Measurements from ENCODE around the gene TOM1L2.

Gene TOM1L2

DNA sequence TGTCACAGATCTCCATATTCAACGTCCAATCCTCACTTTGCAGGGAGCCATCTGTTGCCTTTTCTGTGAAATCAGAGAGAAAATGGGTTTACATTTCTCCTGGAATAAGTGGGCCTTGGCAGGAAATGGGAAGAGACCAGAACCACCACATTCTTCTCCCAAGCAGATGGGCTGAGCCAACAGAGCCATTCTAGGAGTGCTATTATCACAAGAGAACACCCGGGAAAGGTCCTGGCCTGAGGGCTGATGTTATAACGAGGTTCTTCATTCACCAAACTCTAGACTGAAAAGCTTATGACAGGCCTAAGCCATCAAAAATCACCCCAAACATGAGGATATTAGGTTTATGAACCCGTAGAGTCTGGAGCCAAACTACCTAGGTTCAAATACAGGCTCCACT lies 64.7 kb downstream of the TOM1L2 start:
- no peak overlapping the region for H3K9ac ChIP-seq (ENCODE audit: low read depth, low read length)
- H3K9me3 ChIP-seq (ENCODE audit: control insufficient read depth, insufficient read depth, low read length), result no peaks in the 10 kb centered on the region
- H3K27me3 ChIP-seq (ENCODE audit: control insufficient read depth, insufficient read depth, low read length), result no peaks in the 10 kb centered on the region
- no peak overlapping the region for H3K27ac ChIP-seq (ENCODE audit: low read depth, low read length)
- no peaks in the 10 kb centered on the region for H3K4me1 ChIP-seq (ENCODE audit: control insufficient read depth, insufficient read depth, low read length)
- no peak overlapping the region for H3K4me3 ChIP-seq (ENCODE audit: low read depth, low read length)
- H3K36me3 ChIP-seq (ENCODE audit: control insufficient read depth, insufficient read depth, low read length), result no peaks in the 10 kb centered on the region

DNA sequence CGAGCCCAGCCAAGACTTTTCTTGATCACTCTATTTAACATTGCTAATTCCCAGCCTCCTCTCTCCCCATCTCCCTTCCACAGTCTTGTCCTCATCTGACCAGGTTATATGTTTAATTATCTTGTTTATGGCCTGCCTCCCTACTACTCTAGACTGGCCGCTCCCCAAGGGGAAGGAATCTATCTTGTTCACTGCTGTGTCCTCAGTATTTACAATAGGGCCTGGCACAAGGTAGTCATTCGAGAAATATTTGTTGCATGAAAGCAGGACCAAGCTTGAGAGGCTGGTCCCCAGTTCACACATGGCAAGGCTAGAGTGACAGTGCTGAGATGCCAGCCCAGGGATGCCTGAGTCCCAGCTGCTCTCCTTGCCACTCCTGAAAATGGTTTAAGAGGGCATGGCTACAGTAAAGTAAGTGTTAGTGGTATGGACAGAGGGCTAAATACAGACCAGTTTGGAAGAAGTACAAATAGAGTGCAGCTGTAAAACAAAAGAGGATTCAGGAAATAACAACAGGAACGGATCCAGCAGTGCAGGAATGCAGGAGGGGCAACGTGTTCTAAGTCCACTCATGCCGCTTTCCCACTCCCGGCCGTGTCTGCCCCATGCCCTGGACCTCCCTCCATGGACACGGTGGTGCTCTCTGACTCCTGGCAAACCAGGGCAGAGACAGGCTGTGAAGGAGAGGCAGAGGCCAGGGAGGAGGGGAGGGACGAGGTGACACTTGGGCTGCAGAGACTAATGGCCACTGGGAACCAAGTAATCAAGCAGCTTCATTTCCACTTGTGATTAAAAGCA lies 65.6 kb downstream of the TOM1L2 start:
- Histone ChIP-seq H3K4me3 (ENCODE audit: low read depth, low read length) (no peak overlapping the region), H3K27me3 (ENCODE audit: control insufficient read depth, insufficient read depth, low read length) (no peaks in the 10 kb centered on the region), H3K27ac (ENCODE audit: low read depth, low read length) (no peak overlapping the region), H3K4me1 (ENCODE audit: control insufficient read depth, insufficient read depth, low read length) (no peaks in the 10 kb centered on the region), H3K9me3 (ENCODE audit: control insufficient read depth, insufficient read depth, low read length) (no peaks in the 10 kb centered on the region), H3K36me3 (ENCODE audit: control insufficient read depth, insufficient read depth, low read length) (no peaks in the 10 kb centered on the region), H3K9ac (ENCODE audit: low read depth, low read length) (no peak overlapping the region)

- Histone ChIP-seq H3K27me3 (ENCODE audit: control insufficient read depth, insufficient read depth, low read length) (no peaks in the 10 kb centered on the region), H3K36me3 (ENCODE audit: control insufficient read depth, insufficient read depth, low read length) (no peaks in the 10 kb centered on the region)
Measured at GRCh38 chr17:17905036-17905320, 67.2 kb downstream of the TOM1L2 start.

DNA sequence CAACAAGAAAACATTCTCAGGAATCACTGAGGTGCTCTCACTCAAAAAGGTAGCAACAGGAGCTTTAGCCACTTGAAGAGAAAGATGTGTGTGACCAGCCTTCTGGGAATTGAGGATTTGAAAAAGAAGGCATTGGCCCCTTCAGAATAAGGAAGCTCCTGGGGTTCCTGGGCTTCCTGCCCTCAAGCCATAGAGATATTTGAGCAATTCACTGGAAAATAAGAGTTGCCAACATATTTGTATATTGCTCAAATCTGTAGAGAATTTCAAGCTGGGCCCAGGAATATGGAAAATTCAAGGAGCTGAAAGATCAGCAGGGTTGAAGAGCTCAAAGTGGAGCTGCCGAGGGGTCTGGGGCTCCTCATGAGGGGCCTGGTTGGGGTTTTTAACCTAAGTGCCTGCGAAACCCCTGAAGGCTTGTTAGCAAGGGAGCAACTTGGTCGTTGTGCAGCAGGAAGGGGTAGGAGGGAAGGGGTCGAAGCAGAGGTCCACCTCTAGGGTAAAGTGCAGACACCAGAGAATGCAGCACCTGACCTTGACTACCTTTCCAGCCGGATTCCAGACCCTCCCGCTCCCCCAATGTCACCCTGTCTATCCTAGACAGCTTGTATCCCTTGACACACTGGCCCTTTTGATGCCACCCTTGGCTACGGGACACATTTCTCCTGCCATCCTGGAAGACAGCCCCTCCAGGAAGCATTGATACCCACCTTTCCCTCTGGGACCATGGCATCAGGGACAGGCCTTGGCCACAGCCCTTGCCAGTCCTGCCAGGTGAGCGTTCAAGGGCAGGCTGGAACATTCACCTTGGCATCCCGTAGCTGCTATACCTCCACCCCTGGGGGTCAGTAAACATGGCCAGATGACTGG lies 67.8 kb downstream of the TOM1L2 start:
- Histone ChIP-seq H3K27me3 (ENCODE audit: control insufficient read depth, insufficient read depth, low read length) (no peaks in the 10 kb centered on the region), H3K36me3 (ENCODE audit: control insufficient read depth, insufficient read depth, low read length) (no peaks in the 10 kb centered on the region), H3K4me3 (ENCODE audit: low read depth, low read length) (no peak overlapping the region), H3K9ac (ENCODE audit: low read depth, low read length) (no peak overlapping the region), H3K9me3 (ENCODE audit: control insufficient read depth, insufficient read depth, low read length) (no peaks in the 10 kb centered on the region), H3K27ac (ENCODE audit: low read depth, low read length) (no peak overlapping the region), H3K4me1 (ENCODE audit: control insufficient read depth, insufficient read depth, low read length) (no peaks in the 10 kb centered on the region)

More at GRCh38 chr17:17905036-17905320, 67.2 kb downstream of the TOM1L2 start:
- no peaks in the 10 kb centered on the region for H3K9me3 ChIP-seq (ENCODE audit: control insufficient read depth, insufficient read depth, low read length)
- no peak overlapping the region for H3K27ac ChIP-seq (ENCODE audit: low read depth, low read length)
- H3K4me3 ChIP-seq (ENCODE audit: low read depth, low read length), result no peak overlapping the region
- H3K4me1 ChIP-seq (ENCODE audit: control insufficient read depth, insufficient read depth, low read length), result no peaks in the 10 kb centered on the region
- no peak overlapping the region for H3K9ac ChIP-seq (ENCODE audit: low read depth, low read length)

GRCh38 chr17:17902877-17903276 lies 69.3 kb downstream of the TOM1L2 start:
- H3K36me3 ChIP-seq (ENCODE audit: control insufficient read depth, insufficient read depth, low read length), result no peaks in the 10 kb centered on the region
- no peak overlapping the region for H3K9ac ChIP-seq (ENCODE audit: low read depth, low read length)
- H3K4me3 ChIP-seq (ENCODE audit: low read depth, low read length), result no peak overlapping the region
- H3K4me1 ChIP-seq (ENCODE audit: control insufficient read depth, insufficient read depth, low read length), result no peaks in the 10 kb centered on the region
- H3K27ac ChIP-seq (ENCODE audit: low read depth, low read length), result no peak overlapping the region
- no peaks in the 10 kb centered on the region for H3K9me3 ChIP-seq (ENCODE audit: control insufficient read depth, insufficient read depth, low read length)
- H3K27me3 ChIP-seq (ENCODE audit: control insufficient read depth, insufficient read depth, low read length), result no peaks in the 10 kb centered on the region

- no peaks in the 10 kb centered on the region for H3K4me1 ChIP-seq (ENCODE audit: control insufficient read depth, insufficient read depth, low read length)
- no peaks in the 10 kb centered on the region for H3K9me3 ChIP-seq (ENCODE audit: control insufficient read depth, insufficient read depth, low read length)
- H3K27me3 ChIP-seq (ENCODE audit: control insufficient read depth, insufficient read depth, low read length), result no peaks in the 10 kb centered on the region
- no peak overlapping the region for H3K9ac ChIP-seq (ENCODE audit: low read depth, low read length)
- no peak overlapping the region for H3K27ac ChIP-seq (ENCODE audit: low read depth, low read length)
- H3K4me3 ChIP-seq (ENCODE audit: low read depth, low read length), result no peak overlapping the region
- H3K36me3 ChIP-seq (ENCODE audit: control insufficient read depth, insufficient read depth, low read length), result no peaks in the 10 kb centered on the region
Measured at GRCh38 chr17:17902376-17902775, 69.8 kb downstream of the TOM1L2 start.

GRCh38 chr17:17900615-17901520 lies 71.3 kb downstream of the TOM1L2 start:
- Histone ChIP-seq H3K27ac (ENCODE audit: low read depth, low read length) (no peak overlapping the region), H3K4me3 (ENCODE audit: low read depth, low read length) (no peak overlapping the region), H3K9me3 (ENCODE audit: control insufficient read depth, insufficient read depth, low read length) (no peaks in the 10 kb centered on the region), H3K36me3 (ENCODE audit: control insufficient read depth, insufficient read depth, low read length) (no peaks in the 10 kb centered on the region), H3K4me1 (ENCODE audit: control insufficient read depth, insufficient read depth, low read length) (no peaks in the 10 kb centered on the region), H3K9ac (ENCODE audit: low read depth, low read length) (no peak overlapping the region), H3K27me3 (ENCODE audit: control insufficient read depth, insufficient read depth, low read length) (no peaks in the 10 kb centered on the region)

DNA sequence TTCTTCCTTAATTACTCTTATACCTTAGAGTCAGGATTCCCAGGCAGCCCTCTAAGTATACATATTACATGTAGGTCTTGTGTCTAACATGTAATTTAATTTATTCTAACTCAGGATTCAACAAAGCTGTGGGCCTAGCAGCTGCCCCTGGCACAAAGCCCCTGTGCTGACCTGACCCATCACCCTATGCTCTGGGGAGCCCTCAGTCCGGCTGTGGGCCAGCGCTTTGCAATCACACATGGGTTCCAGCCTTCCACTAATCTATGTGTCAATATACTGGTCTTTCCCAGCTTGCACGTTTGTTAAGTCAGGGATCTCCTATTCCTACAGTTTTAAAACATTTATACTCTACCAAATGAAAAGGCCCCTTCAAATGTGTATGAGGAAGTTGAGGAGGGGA lies 72.7 kb downstream of the TOM1L2 start:
- no peaks in the 10 kb centered on the region for H3K4me1 ChIP-seq (ENCODE audit: control insufficient read depth, insufficient read depth, low read length)
- H3K27me3 ChIP-seq (ENCODE audit: control insufficient read depth, insufficient read depth, low read length), result no peaks in the 10 kb centered on the region
- no peak overlapping the region for H3K27ac ChIP-seq (ENCODE audit: low read depth, low read length)
- H3K9me3 ChIP-seq (ENCODE audit: control insufficient read depth, insufficient read depth, low read length), result no peaks in the 10 kb centered on the region
- H3K4me3 ChIP-seq (ENCODE audit: low read depth, low read length), result no peak overlapping the region
- no peaks in the 10 kb centered on the region for H3K36me3 ChIP-seq (ENCODE audit: control insufficient read depth, insufficient read depth, low read length)
- no peak overlapping the region for H3K9ac ChIP-seq (ENCODE audit: low read depth, low read length)

DNA sequence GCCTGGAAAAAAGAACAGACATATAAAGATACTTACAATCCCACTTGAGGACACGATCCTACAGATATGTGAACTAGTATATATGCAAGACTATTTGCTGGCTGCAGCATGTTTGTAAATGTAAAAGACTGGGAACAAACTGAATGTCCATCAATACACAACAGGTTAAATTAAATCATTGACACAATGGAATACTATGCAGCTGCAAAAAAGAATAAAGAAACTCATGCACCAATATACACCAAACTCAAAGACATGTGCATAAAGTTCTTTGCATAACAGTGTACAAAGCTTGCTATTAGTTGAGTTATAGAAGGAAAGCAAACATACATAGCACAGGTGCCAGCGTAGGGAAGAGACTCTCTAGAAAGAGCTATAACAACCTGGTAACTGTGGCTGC lies 73.5 kb downstream of the TOM1L2 start:
- no peaks in the 10 kb centered on the region for H3K36me3 ChIP-seq (ENCODE audit: control insufficient read depth, insufficient read depth, low read length)
- no peaks in the 10 kb centered on the region for H3K9me3 ChIP-seq (ENCODE audit: control insufficient read depth, insufficient read depth, low read length)
- no peaks in the 10 kb centered on the region for H3K27me3 ChIP-seq (ENCODE audit: control insufficient read depth, insufficient read depth, low read length)
- no peak overlapping the region for H3K4me3 ChIP-seq (ENCODE audit: low read depth, low read length)
- H3K9ac ChIP-seq (ENCODE audit: low read depth, low read length), result no peak overlapping the region
- no peak overlapping the region for H3K27ac ChIP-seq (ENCODE audit: low read depth, low read length)
- H3K4me1 ChIP-seq (ENCODE audit: control insufficient read depth, insufficient read depth, low read length), result no peaks in the 10 kb centered on the region

DNA sequence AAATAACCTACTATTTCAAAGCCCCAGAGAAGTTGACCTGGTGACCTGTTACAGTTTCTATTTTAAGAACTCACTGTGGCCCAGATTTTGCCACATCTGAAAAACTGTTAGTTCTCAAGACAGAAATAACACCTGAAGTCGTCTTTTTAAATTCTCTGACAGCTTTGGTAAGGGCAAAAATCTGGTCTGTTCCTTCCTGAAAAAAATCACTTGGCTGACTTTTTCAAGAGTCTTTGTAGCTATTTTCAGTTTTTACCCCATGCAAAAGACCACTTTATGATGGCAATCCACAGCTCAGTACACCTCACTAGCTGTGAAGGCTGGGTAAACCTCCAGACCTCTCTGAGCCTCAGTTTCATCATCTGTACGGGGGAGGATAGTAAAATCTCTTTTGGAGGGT lies 74.8 kb downstream of the TOM1L2 start:
- Histone ChIP-seq H3K27me3 (ENCODE audit: control insufficient read depth, insufficient read depth, low read length) (no peaks in the 10 kb centered on the region), H3K4me3 (ENCODE audit: low read depth, low read length) (no peak overlapping the region), H3K27ac (ENCODE audit: low read depth, low read length) (no peak overlapping the region), H3K4me1 (ENCODE audit: control insufficient read depth, insufficient read depth, low read length) (no peaks in the 10 kb centered on the region), H3K9ac (ENCODE audit: low read depth, low read length) (no peak overlapping the region), H3K9me3 (ENCODE audit: control insufficient read depth, insufficient read depth, low read length) (no peaks in the 10 kb centered on the region), H3K36me3 (ENCODE audit: control insufficient read depth, insufficient read depth, low read length) (no peaks in the 10 kb centered on the region)

All from HUES48 (cell line).